Vagina (tissue), 2 donors: ENCODE results near the gene TJP3. TPM values are rescaled to one million over a fixed set of nuclear protein-coding genes. Genes with fewer than 3 reads are reported as not detected.
"Not testable (repeated sequence)": the region's sequence is repeated elsewhere in the genome, so short reads cannot be mapped to it uniquely, and the experiment has no call there.

ENCODE experiments used
- DNase-seq, 2 donors: peaks; one replicate each; pipeline ENCODE4 v3.0.0-alpha.2; 2017; ENCODE audit errors: extremely low spot score in 2 of 2
- H3K27ac ChIP-seq: fragments of 200-600 bp; sonication (generic); one replicate; pipeline ENCODE4 v1.5.1; 2019
- H3K27me3 ChIP-seq: fragments of 200-600 bp; sonication (generic); one replicate; pipeline ENCODE4 v1.5.1; 2019
- H3K36me3 ChIP-seq, 2 donors: fragments of 200-600 bp; sonication (generic); one replicate each; pipeline ENCODE4 v1.5.1; 2017 to 2019
- H3K4me1 ChIP-seq: fragments of 200-600 bp; sonication (generic); one replicate; pipeline ENCODE4 v1.5.1; 2019
- H3K4me3 ChIP-seq, 2 donors: fragments of 200-600 bp; sonication (generic); 1 replicate in 1 of 2; 2 replicates in 1 of 2; pipeline ENCODE4 v1.5.1; 2016 to 2019
- H3K9me3 ChIP-seq: fragments of 200-600 bp; sonication (generic); one replicate; pipeline ENCODE4 v1.5.1; 2019
- POLR2A ChIP-seq, 2 donors: fragments of 450-650 bp; IDR thresholded peaks; one replicate each; pipeline ENCODE4 v1.6.1; 2017; ENCODE audit warnings: antibody characterized with exemption in 2 of 2, mild to moderate bottlenecking in 2 of 2, moderate library complexity in 2 of 2
- POLR2AphosphoS5 ChIP-seq, 2 donors: sonication (generic); formaldehyde crosslinking; IDR thresholded peaks; one replicate each; pipeline ENCODE4 v1.9.0; 2017; ENCODE audit warnings: antibody characterized with exemption in 2 of 2, mild to moderate bottlenecking in 2 of 2, low read depth in 1 of 2; ENCODE audit not compliant: insufficient read depth in 1 of 2
- intact Hi-C: fragments of 100-400 bp; cut with DNase I; formaldehyde crosslinking; loops from one replicate; pipeline ENCODE4 v1.15.1; 2023
- total RNA-seq: library from RNA; depleted of rRNA; stranded (reverse); fragments of >200 nt; gene quantifications from one replicate; pipeline ENCODE4 v1.2.3, GENCODE V29; 2016
- TF ChIP-seq, protein P1 (sequence below), 3 experiments: fragments of 450-650 bp in 2 of 3; fragments of 200-600 bp in 1 of 3; sonication (generic) in 1 of 3; IDR thresholded peaks; one replicate each; pipeline ENCODE4 v1.5.1; 2017 to 2019; ENCODE audit warnings: antibody characterized with exemption in 3 of 3, mild to moderate bottlenecking in 2 of 3, moderate library complexity in 2 of 3

The TJP3 gene
- total RNA-seq, 1 donor from 2014 or later, result 17.7 TPM

GRCh38 chr19:3761382-3762129 lies 53.4 kb downstream of the TJP3 start, which contains the start of gene APBA3:
APBA3 (minus strand) TSS chr19:3761692; CDS start chr19:3760264, 1,428 bp downstream.
- no peaks in the 10 kb centered on the region for H3K27me3 ChIP-seq
- DNase-seq, result no peak
- peaks cover 38% of the 10 kb centered on the region for H3K4me1 ChIP-seq
- peak within 1 kb of the TSS; percentile 75 to 86 for H3K4me3 ChIP-seq
- H3K27ac ChIP-seq, result peak within 1 kb of the TSS; percentile 92
- peaks cover 0 to 25% of the 10 kb centered on the region in 2 donors for H3K36me3 ChIP-seq
- intact Hi-C loops, result no loop called here
- TF ChIP-seq, protein P1, sequence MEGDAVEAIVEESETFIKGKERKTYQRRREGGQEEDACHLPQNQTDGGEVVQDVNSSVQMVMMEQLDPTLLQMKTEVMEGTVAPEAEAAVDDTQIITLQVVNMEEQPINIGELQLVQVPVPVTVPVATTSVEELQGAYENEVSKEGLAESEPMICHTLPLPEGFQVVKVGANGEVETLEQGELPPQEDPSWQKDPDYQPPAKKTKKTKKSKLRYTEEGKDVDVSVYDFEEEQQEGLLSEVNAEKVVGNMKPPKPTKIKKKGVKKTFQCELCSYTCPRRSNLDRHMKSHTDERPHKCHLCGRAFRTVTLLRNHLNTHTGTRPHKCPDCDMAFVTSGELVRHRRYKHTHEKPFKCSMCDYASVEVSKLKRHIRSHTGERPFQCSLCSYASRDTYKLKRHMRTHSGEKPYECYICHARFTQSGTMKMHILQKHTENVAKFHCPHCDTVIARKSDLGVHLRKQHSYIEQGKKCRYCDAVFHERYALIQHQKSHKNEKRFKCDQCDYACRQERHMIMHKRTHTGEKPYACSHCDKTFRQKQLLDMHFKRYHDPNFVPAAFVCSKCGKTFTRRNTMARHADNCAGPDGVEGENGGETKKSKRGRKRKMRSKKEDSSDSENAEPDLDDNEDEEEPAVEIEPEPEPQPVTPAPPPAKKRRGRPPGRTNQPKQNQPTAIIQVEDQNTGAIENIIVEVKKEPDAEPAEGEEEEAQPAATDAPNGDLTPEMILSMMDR (IDR thresholded peaks at IDR 0.05), result peak; percentile 59 to 72 (median 65)
- TF ChIP-seq POLR2AphosphoS5 (IDR thresholded peaks at IDR 0.05; ENCODE audit: insufficient read depth in 1 of 2, low read depth in 1 of 2) (peak; percentile 90 to 92), POLR2A (IDR thresholded peaks at IDR 0.05) (peak in 1 of 2 donors; percentile 68)
- H3K9me3 ChIP-seq, result no peaks in the 10 kb centered on the region

DNA sequence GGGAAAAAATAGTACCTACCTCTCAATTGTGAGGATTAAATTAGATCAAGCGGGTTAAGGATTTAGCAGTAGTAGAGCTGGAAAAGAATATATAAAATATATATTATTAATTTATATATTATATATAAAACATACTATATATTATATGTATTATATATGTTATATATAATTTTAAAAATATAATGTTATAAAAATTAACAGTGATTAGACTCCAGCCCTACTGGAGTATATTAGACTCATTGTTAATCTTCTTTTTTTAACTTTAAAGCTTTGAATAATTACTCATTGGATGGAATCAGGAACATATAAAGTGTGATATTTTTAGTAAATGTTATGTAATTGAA lies 53.9 kb downstream of the TJP3 start:
- TF ChIP-seq, protein P1 (IDR thresholded peaks at IDR 0.05), result no peak
- no peak for TF ChIP-seq POLR2A (IDR thresholded peaks at IDR 0.05)
- no peak for TF ChIP-seq POLR2AphosphoS5 (IDR thresholded peaks at IDR 0.05; ENCODE audit: insufficient read depth in 1 of 2, low read depth in 1 of 2)
- H3K27ac ChIP-seq, result peak overlapping the region; percentile 92
- peaks cover 0 to 28% of the 10 kb centered on the region in 2 donors for H3K36me3 ChIP-seq
- H3K4me3 ChIP-seq, result no peak overlapping the region
- intact Hi-C loops, result no loop called here
- DNase-seq, result no peak
- H3K9me3 ChIP-seq, result no peaks in the 10 kb centered on the region
- H3K27me3 ChIP-seq, result no peaks in the 10 kb centered on the region
- H3K4me1 ChIP-seq, result peaks cover 38% of the 10 kb centered on the region

DNA sequence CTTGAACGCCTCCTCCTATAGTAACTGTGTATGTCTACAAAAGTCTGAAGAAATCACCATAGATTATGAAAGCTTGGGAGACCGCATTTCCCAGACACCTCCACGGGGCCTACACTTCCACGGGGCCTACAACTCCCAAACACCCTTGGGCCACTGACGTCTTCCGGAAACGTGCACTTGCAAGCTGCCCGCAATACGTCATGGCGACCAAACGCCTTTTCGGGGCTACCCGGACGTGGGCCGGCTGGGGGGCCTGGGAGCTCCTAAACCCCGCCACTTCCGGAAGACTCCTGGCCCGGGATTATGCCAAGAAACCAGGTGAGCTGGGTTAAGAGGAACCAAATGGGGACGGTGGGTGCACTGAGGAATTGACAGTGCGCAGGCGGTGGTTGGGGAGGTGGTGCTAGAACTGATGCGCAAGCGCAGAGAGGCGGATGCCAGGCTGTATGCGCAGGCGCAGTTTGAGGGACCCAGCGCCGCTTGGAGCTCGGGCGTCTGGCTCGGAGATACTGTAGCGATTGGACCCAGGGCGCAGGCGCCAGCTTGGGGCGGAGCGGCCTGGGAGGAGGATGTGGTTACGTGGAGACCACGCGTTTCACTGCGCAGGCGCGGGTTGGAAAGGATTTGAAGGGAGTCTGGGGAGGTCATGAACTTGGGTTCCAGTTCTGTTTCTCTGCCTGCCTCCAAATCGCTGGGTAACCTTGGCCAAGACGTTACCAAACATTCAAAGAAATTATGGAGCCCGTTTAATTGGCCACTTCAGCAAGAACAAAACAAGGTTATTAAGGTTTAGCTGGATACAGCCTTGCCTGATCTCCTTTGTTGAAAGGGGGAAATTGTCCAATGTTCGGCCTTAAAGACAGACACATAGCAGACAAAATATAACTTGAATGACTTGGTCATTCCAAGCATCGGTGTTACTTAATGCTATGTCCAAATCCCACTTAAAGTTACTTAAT lies 54.6 kb downstream of the TJP3 start, which contains the start of gene MRPL54:
Gene MRPL54 (plus strand): TSS at position 182 of the 959 bp plus-strand sequence. CDS start 19 bp downstream, at position 201.
- H3K36me3 ChIP-seq, result peaks cover 0 to 28% of the 10 kb centered on the region in 2 donors
- intact Hi-C loops, result no loop called here

GRCh38 chr19:3765121-3765520 lies 56.9 kb downstream of the TJP3 start:
- H3K4me1 ChIP-seq, result peaks cover 23% of the 10 kb centered on the region
- no peak for TF ChIP-seq POLR2A (IDR thresholded peaks at IDR 0.05)
- peaks cover 0 to 33% of the 10 kb centered on the region in 2 donors for H3K36me3 ChIP-seq
- no peak overlapping the region for H3K4me3 ChIP-seq
- no peak for DNase-seq
- intact Hi-C loops, result no loop called here
- no peaks in the 10 kb centered on the region for H3K27me3 ChIP-seq
- no peaks in the 10 kb centered on the region for H3K9me3 ChIP-seq
- H3K27ac ChIP-seq, result no peak overlapping the region

More for the DNA sequence above, 54.6 kb downstream of the TJP3 start, which contains the start of gene MRPL54:
- Histone ChIP-seq H3K27ac (peak within 1 kb of the TSS; percentile 92), H3K4me3 (peak within 1 kb of the TSS; percentile 75 to 86), H3K27me3 (no peaks in the 10 kb centered on the region), H3K4me1 (peaks cover 38% of the 10 kb centered on the region), H3K9me3 (no peaks in the 10 kb centered on the region)
- peak in 1 of 2 donors; percentile 99 for DNase-seq
- TF ChIP-seq POLR2AphosphoS5 (IDR thresholded peaks at IDR 0.05; ENCODE audit: insufficient read depth in 1 of 2, low read depth in 1 of 2) (peak; percentile 95 to 99), POLR2A (IDR thresholded peaks at IDR 0.05) (peak in 1 of 2 donors; percentile 50)
- TF ChIP-seq, protein P1 (IDR thresholded peaks at IDR 0.05), result no peak

DNA sequence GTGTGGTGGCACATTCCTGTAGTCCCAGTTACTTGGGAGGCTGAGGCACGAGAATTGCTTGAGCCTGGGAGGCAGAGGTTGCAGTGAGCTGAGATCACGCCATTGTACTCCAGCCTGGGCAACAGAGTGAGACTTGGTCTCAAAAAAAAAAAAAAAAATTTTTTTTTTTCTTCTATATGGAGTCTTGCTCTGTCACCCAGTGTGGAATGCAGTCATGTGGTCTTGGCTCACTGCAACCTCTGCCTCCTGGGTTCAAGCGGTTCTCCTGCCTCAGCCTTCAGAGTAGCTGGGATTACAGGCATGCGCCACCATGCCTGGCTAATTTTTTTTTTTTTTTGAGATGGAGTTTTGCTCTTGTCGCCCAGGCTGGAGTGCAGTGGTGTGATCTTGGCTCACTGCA lies 57.6 kb downstream of the TJP3 start:
- intact Hi-C loops, H3K4me3 ChIP-seq, H3K27me3 ChIP-seq, H3K27ac ChIP-seq, DNase-seq, H3K9me3 ChIP-seq: not testable (repeated sequence)
- H3K36me3 ChIP-seq, result peaks cover 0 to 33% of the 10 kb centered on the region in 2 donors
- H3K4me1 ChIP-seq, result peaks cover 17% of the 10 kb centered on the region
